IPS-15b (cell line): ENCODE results near the gene EPHA8.

ENCODE experiments used
- H3K27me3 ChIP-seq: one replicate; pipeline ENCODE4 v1.6.1; 2013; ENCODE audit warnings: low read length; ENCODE audit not compliant: control insufficient read depth, insufficient read depth
- H3K36me3 ChIP-seq: one replicate; pipeline ENCODE4 v1.6.1; 2013; ENCODE audit warnings: low read length; ENCODE audit not compliant: control insufficient read depth, insufficient read depth
- H3K4me1 ChIP-seq: one replicate; pipeline ENCODE4 v1.6.1; 2013; ENCODE audit warnings: mild to moderate bottlenecking, low read length; ENCODE audit not compliant: control insufficient read depth, insufficient read depth
- H3K4me3 ChIP-seq: one replicate; pipeline ENCODE4 v1.5.1; 2013; ENCODE audit warnings: low read depth, low read length
- H3K9ac ChIP-seq: one replicate; pipeline ENCODE4 v1.6.1; 2013; ENCODE audit warnings: low read depth, mild to moderate bottlenecking, low read length
- H3K9me3 ChIP-seq: one replicate; pipeline ENCODE4 v1.6.1; 2013; ENCODE audit warnings: mild to moderate bottlenecking, low read length; ENCODE audit not compliant: control insufficient read depth, insufficient read depth

The EPHA8 gene

DNA sequence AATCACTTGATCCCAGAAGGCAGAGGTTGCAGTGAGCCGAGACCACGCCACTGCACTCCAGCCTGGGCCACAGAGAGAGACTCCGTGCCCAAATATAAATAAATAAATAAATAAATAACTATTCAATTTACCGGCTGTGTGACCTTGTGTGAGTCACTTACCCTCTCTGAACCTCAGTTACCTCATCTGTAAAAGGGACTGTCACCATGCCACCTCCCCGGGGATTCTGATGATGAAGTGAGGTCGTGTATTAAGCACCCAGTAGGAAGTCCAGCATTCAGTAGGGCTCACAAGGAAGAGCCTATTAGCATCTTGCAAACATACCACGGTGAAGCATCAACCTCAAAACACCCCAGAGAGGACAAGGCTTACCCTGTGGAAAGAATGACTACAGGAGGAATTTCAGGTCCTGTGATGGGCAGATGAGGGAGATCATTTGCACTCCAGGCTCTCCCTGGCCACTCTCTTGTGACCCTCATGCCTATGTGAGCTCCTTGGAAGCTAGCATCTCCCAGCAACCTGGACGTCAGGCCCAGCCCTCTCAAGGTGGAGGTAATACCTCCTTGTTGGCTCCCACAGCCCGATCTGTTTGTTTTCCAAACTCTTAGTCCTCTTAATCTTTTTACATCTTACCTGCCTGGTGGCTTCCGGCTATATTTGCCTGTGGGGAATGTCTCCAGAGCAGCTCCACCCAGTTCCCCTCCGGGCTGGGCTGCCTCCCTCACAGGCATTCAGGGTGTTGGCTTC is 65.6 kb downstream of the EPHA8 start:
- Histone ChIP-seq H3K27me3 (no peaks in the 10 kb centered on the region), H3K4me1 (peaks cover 15% of the 10 kb centered on the region)

DNA sequence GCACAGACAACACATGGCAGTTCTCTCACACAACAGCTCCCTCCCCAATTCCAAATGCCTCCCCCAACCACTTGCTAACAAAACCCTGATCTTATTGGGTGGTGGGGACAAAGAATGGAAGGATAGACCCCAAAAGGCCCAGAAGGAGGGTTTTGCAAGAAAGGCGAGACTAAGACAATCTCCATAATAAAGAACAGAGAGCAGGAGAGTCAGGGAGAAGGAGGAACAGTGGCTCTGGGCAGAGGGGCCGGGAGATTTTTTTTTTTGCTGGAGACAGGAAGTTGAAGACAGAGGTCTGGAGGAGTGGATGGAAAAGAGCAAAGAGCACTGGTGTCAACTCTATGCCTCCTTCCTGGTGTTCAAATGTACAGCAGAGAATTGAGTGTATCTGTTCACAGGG is 66.6 kb downstream of the EPHA8 start:
- no peak overlapping the region for H3K9ac ChIP-seq
- H3K36me3 ChIP-seq: no peaks in the 10 kb centered on the region
- no peaks in the 10 kb centered on the region for H3K27me3 ChIP-seq
- peaks cover 15% of the 10 kb centered on the region for H3K4me1 ChIP-seq
- no peaks in the 10 kb centered on the region for H3K9me3 ChIP-seq
- H3K4me3 ChIP-seq: no peak overlapping the region

More for the DNA sequence above, 65.6 kb downstream of the EPHA8 start:
- Histone ChIP-seq H3K4me3 (no peak overlapping the region), H3K36me3 (no peaks in the 10 kb centered on the region), H3K9ac (no peak overlapping the region), H3K9me3 (no peaks in the 10 kb centered on the region)

DNA sequence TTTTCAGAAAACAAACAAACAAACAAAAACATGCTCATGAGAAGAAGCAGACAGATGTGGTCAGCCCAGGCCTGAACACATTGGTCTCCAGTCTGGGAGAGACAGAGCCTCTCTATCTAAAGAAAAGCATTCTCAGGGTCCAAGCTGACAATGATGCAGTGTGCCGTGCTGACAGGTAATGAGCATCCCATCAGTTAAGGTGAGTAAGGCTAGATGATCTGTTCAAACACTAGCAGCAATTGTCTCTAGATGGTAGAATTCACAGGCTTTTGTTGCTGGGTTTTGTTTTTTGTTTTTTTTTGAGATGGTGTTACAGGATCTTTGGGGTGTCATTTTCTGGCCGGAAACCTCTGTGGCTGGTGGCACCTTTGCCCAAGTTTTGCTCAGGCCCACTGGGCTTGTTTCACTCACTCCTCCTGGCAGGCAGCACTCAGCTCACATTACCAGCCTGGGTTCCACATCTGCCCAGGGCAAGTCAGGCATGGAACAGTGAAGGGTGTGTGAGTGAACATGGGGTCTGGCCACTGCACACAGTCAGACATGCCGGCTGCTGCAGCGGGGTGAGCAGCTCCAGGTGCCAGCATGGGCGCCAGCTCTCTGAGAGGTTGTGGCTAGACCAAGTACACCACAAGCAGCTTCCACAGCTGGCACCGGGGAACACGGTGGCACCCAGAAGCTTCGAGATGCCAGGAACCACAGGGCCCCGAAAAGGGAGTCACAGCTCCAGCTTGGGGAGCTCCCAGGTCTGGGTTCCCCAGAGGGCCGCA is 70.6 kb downstream of the EPHA8 start:
- no peak overlapping the region for H3K4me3 ChIP-seq
- H3K27me3 ChIP-seq: no peaks in the 10 kb centered on the region
- no peak overlapping the region for H3K9ac ChIP-seq
- no peaks in the 10 kb centered on the region for H3K36me3 ChIP-seq
- H3K4me1 ChIP-seq: peaks cover 9% of the 10 kb centered on the region
- no peaks in the 10 kb centered on the region for H3K9me3 ChIP-seq

DNA sequence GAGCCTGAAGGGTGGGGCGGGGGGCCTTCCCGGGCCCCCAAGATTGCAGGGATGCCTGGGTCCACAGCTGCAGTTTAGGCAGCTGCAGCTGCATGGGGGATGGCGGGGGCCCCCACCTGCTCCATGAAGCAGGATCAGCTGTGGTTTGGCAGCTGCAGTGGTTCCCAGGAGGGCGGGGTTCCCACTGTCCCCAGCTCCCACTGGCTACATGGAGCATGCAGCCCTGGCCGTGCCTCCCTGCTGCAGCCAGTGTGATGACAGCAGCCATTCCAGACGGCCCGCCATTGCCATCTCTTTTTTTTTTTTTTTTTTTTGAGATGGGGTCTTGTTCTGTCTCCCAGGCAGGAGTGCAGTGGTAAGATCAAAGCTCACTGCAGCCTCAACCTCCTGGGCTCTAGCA is 72.1 kb downstream of the EPHA8 start:
- H3K9ac ChIP-seq: no peak overlapping the region

DNA sequence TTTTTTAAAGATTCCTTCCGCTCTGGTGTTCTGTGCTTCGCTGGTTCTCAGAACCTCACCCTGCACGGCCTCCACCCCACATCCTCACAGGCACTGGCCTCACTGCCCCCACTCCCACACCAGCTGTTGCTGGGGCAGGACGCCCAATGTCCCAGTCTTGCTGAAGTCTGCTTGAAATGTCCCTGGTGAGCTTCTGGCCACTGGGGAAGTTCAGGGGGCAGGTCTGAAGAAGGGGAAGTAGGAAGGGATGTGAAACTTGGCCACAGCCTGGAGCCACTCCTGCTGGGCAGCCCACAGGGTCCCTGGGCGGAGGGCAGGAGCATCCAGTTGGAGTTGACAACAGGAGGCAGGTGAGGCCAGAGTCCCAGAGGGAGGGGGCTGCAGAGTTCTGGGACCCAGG is 73.1 kb downstream of the EPHA8 start, which contains the start of gene C1QA:
TSS of gene C1QA (plus strand) at position 276 of the 400 bp plus-strand sequence. CDS start 989 bp downstream, outside the sequence.
- Histone ChIP-seq H3K9ac (no peak within 1 kb of the TSS), H3K4me3 (no peak within 1 kb of the TSS), H3K36me3 (no peaks in the 10 kb centered on the region), H3K9me3 (no peaks in the 10 kb centered on the region), H3K27me3 (no peaks in the 10 kb centered on the region), H3K4me1 (peaks cover 6% of the 10 kb centered on the region)

More for the DNA sequence above, 72.1 kb downstream of the EPHA8 start:
- H3K27me3 ChIP-seq: no peaks in the 10 kb centered on the region
- H3K4me1 ChIP-seq: peaks cover 6% of the 10 kb centered on the region
- H3K9me3 ChIP-seq: no peaks in the 10 kb centered on the region
- H3K36me3 ChIP-seq: no peaks in the 10 kb centered on the region
- no peak overlapping the region for H3K4me3 ChIP-seq

DNA sequence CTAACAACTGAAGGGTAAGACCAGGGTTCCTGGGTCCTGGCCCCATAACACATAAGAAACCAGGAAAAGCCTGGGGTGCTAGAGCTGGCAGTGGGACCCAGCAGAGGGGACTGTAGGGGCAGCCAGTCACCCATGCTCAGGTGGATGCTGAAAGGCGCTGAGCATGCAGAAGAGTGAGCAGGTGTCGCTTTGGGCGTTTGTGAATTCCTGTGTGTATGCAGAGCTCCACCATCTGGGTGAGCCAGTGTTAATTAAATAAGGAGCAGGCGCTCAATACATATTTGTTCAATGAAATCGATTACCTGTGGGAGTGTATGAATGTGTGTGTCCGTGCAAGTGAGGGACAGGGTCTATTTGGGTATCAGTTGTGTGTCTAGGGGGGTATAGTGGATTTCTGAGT is 73.6 kb downstream of the EPHA8 start:
- H3K4me1 ChIP-seq: peaks cover 6% of the 10 kb centered on the region
- H3K9me3 ChIP-seq: no peaks in the 10 kb centered on the region
- H3K4me3 ChIP-seq: no peak overlapping the region

DNA sequence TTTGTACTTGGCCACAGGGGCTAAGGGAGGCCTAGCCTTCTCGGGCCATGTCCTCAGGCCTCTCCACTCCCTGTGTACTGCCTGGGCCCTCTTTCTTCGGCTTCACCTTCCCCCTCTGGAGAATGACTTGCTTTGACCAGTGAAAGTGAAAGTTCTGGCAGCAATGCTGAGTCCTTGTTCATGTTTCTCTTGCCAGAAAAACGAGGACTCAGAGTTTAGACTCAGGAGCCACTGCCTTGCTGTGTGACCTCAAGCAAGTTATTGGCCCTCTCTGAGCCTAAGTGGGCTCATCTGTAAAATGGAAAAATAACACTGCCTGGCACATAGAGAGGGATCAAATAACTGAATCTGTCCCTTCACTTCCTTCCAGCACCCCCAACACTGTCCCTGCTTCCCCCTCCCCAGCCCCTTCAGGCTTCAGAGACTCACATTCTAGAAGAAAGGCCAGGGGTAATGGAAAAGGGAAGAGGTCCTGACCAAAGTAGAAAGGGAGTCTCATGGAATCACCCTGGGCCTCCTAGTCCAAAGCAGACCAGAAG is 74.7 kb downstream of the EPHA8 start:
- H3K36me3 ChIP-seq: no peaks in the 10 kb centered on the region
- H3K9ac ChIP-seq: no peak overlapping the region
- H3K4me1 ChIP-seq: peaks cover 6% of the 10 kb centered on the region
- no peak overlapping the region for H3K4me3 ChIP-seq
- H3K9me3 ChIP-seq: no peaks in the 10 kb centered on the region
- no peaks in the 10 kb centered on the region for H3K27me3 ChIP-seq

More for the DNA sequence above, 73.6 kb downstream of the EPHA8 start:
- Histone ChIP-seq H3K9ac (no peak overlapping the region), H3K27me3 (no peaks in the 10 kb centered on the region), H3K36me3 (no peaks in the 10 kb centered on the region)

DNA sequence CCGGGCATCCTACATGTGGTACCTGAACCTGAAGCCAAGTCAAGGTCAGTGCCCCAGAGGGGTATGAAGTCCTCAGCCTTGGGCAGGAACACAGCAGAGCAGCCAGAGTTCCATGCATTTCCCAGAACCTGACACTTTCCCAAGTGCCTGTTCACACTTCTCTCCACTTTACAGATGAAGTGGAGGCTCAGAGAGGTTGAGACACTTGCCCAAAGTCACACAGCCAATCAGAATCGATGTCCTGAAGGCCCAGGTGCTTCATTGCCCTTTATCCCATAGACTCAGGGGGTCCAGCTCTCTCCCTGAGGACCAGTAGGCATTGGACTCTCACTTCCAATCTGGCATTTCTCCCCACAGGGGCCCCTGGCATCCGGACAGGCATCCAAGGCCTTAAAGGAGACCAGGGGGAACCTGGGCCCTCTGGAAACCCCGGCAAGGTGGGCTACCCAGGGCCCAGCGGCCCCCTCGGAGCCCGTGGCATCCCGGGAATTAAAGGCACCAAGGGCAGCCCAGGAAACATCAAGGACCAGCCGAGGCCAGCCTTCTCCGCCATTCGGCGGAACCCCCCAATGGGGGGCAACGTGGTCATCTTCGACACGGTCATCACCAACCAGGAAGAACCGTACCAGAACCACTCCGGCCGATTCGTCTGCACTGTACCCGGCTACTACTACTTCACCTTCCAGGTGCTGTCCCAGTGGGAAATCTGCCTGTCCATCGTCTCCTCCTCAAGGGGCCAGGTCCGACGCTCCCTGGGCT is 75.4 kb downstream of the EPHA8 start:
- Histone ChIP-seq H3K36me3 (no peaks in the 10 kb centered on the region), H3K9me3 (no peaks in the 10 kb centered on the region), H3K9ac (no peak overlapping the region), H3K4me3 (no peak overlapping the region), H3K27me3 (no peaks in the 10 kb centered on the region), H3K4me1 (peaks cover 6% of the 10 kb centered on the region)

DNA sequence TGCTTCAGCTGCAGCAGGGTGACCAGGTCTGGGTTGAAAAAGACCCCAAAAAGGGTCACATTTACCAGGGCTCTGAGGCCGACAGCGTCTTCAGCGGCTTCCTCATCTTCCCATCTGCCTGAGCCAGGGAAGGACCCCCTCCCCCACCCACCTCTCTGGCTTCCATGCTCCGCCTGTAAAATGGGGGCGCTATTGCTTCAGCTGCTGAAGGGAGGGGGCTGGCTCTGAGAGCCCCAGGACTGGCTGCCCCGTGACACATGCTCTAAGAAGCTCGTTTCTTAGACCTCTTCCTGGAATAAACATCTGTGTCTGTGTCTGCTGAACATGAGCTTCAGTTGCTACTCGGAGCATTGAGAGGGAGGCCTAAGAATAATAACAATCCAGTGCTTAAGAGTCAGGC is 76.0 kb downstream of the EPHA8 start:
- no peak overlapping the region for H3K9ac ChIP-seq
- no peak overlapping the region for H3K4me3 ChIP-seq
- peaks cover 6% of the 10 kb centered on the region for H3K4me1 ChIP-seq
- no peaks in the 10 kb centered on the region for H3K9me3 ChIP-seq
- no peaks in the 10 kb centered on the region for H3K27me3 ChIP-seq
- no peaks in the 10 kb centered on the region for H3K36me3 ChIP-seq

DNA sequence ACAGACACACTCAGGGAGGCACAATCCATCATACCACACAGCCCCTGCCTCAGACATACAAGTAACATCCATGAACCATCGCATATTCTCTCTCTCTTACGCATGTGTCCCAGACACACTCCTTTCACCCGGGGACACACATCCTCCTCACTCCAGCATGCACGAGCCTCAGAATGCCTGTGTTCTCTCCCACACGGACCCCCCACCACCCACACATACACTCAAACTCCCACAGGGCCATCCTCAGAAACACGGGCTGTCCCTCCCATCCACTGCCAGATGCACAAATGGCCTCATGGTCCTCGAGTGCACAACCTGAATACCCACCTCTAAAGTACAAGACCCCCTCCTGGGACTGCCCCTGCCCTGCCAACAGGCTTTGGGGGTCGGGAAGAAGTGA is 78.0 kb downstream of the EPHA8 start:
- no peak overlapping the region for H3K4me3 ChIP-seq
- H3K4me1 ChIP-seq: peaks cover 6% of the 10 kb centered on the region
- no peaks in the 10 kb centered on the region for H3K27me3 ChIP-seq
- H3K36me3 ChIP-seq: no peaks in the 10 kb centered on the region
- no peaks in the 10 kb centered on the region for H3K9me3 ChIP-seq
- H3K9ac ChIP-seq: no peak overlapping the region

DNA sequence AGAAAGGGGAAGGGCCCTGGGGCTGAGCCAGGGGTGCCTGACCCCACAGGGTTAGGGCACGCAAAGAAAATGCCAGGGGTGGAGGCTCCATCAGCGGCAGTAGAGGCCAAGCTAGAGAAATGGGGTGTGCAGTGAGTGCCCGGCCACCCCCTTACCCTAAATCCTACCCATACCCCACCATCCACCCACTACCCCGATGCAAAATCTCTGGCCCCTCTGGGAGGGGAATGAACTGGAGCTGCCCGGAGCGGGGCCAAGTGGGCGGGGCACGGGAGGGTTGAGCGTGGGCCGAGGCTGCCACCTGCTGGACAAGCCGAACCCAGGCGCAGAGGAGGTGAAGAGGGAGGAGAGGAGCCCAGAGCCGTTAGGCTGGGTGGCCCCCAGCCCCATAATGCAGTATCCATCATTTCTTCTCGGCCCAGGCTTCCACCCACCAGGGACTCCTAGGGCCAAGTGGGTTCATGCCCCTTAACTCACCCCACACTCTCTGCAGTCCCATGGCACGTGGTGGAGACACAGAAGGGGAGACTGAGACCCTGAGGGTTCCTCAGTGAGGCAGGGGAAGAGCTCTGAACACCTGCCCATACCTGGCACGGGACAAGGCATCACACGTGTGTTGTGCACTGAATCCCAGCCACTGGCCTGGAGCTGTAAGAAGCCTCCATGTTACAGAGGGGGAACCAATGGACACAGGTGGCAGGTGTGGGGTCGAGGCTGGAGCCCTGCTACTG is 78.8 kb downstream of the EPHA8 start:
- no peak overlapping the region for H3K9ac ChIP-seq
- H3K27me3 ChIP-seq: no peaks in the 10 kb centered on the region
- no peaks in the 10 kb centered on the region for H3K9me3 ChIP-seq
- H3K36me3 ChIP-seq: no peaks in the 10 kb centered on the region
- no peak overlapping the region for H3K4me3 ChIP-seq
- H3K4me1 ChIP-seq: peaks cover 6% of the 10 kb centered on the region
